GM18907 (cell line): Measurements from ENCODE around the gene KREMEN2.
"Not testable (repeated sequence)": the region's sequence is repeated elsewhere in the genome, so short reads cannot be mapped to it uniquely, and the experiment has no call there.

Source experiments
- ATAC-seq: cut with Tn5 transposase; IDR thresholded peaks from one replicate; pipeline ENCODE4 v1.9.1; 2021; ENCODE audit warnings: mild to moderate bottlenecking, moderate library complexity; ENCODE audit not compliant: unreplicated experiment

Gene KREMEN2

GRCh38 chr16:2938206-2938605, 25.9 kb upstream of the KREMEN2 start:
- no peak for ATAC-seq

- ATAC-seq = no peak
These were observed 24.1 kb upstream of the KREMEN2 start for GRCh38 chr16:2939968-2940367.

GRCh38 chr16:2942045-2942444, 22.0 kb upstream of the KREMEN2 start:
- no peak for ATAC-seq

GRCh38 chr16:2943716-2944115, 20.4 kb upstream of the KREMEN2 start:
- ATAC-seq = not testable (repeated sequence)

GRCh38 chr16:2946649-2947048, 17.4 kb upstream of the KREMEN2 start:
- no peak for ATAC-seq

- no peak for ATAC-seq
These were observed 15.0 kb upstream of the KREMEN2 start for GRCh38 chr16:2948807-2949704.

DNA sequence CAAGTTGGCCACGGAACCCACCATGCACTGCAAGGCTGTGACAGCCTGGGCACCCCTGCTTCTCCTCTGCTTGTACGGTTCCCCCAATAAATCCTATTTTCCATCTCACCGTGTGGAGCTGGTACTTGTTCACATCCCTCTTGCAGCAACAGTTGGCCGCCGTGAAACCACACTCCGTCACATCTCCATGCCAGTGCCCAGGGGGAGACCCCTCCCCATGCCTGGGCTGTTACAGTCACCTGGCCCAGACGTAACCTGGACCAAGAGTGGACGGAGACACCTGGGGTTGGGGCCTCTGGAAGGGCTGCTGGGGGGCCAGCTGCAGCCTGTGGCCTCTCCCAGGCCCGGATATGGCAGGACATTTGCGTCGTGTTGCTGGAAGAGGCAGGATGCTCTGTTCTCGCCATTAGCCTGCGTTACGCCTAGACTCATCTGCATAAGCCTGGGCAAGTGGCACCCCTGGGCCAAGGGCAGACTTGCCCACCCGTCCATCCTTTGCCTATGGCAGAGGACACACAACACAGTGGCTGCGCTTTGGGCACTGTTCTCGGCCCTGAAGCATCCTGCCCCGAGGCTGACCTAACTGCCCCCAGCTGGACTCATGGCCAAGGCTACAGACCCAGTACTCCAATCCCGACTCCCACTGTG, 14.2 kb upstream of the KREMEN2 start:
- no peak for ATAC-seq

GRCh38 chr16:2950353-2950724, 13.7 kb upstream of the KREMEN2 start:
- no peak for ATAC-seq

- ATAC-seq = no peak
These were observed 13.3 kb upstream of the KREMEN2 start for GRCh38 chr16:2950773-2951172.

DNA sequence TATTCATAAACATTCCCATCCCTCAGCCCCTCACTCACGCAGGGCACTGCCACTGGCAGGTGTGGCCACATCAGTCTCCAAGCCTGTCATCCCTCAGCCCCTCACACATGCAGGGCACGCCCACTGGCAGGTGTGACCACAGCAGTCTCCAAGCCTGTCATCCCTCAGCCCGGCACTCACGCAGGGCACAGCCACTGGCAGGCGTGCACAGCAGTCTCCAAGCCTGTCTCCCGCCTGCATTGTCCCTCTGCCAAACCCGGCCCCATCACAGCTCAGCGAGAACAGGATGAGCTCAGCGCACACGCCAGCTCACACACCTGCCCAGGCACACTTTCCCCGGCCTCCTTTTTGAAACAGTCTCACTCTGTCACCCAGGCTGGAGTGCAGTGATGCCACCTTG, 11.4 kb upstream of the KREMEN2 start:
- ATAC-seq = no peak

DNA sequence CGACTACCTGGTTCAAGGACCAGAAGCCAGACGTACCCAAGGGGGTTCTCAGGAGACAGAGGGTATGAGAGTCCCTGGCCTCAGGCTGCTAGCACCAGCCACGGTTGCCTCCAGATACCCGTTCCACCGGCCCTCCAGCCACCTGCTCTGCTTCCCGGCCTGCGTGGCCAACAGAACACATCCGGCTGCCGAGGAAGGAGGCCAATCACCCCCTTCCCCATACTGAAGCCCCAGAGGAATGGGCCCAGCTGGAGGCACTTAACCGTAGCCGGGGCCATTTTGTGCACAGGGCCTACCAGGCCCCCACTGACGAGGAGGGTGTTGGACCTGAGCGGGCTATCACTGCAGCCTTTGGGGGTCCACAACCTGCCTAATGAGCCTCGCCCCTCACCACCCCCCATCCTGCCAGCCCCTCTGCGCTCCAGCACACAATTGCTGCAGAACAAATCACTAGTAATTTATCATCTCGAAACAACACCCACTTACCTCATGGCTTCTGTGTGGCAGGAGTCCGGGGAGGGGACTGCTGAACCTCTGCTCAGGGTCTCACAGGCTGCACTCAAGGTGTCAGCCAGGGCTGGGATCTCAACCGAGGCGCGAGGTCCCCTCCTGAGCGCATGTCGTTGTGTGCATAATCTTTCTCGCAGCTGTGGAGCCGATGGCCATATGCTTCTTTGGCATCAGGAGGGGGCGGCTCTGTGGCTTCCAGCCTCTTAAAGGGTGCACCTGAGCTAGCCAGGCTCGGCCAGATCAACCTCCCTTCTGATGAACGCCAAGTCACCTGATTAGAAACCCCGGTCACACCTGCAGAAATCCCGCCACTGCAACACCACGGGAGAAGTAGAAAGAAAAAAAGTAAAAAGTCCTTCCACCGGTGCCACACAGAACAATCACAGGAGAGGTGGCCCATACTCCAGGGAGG, 10.1 kb upstream of the KREMEN2 start:
- ATAC-seq = no peak

- ATAC-seq = no peak
These were observed 9.3 kb upstream of the KREMEN2 start for GRCh38 chr16:2954656-2955381.

DNA sequence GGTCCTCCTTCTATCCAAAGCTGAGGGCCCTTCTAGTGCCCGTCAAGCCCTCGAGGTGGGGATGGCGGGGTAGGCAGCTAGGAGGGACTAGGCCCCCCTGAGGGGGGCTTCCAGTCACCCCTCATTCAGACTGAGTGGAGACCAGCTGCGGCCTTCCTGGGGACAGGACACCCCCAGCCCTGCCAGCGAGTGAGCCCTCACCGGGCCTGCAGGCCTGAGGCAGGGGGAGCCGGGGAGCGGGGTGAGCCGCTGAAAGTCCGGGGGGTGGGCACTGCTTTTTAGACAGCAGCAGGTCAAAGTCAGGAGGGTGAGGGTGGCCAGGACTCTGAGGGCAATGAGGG, 8.7 kb upstream of the KREMEN2 start:
- ATAC-seq = no peak

DNA sequence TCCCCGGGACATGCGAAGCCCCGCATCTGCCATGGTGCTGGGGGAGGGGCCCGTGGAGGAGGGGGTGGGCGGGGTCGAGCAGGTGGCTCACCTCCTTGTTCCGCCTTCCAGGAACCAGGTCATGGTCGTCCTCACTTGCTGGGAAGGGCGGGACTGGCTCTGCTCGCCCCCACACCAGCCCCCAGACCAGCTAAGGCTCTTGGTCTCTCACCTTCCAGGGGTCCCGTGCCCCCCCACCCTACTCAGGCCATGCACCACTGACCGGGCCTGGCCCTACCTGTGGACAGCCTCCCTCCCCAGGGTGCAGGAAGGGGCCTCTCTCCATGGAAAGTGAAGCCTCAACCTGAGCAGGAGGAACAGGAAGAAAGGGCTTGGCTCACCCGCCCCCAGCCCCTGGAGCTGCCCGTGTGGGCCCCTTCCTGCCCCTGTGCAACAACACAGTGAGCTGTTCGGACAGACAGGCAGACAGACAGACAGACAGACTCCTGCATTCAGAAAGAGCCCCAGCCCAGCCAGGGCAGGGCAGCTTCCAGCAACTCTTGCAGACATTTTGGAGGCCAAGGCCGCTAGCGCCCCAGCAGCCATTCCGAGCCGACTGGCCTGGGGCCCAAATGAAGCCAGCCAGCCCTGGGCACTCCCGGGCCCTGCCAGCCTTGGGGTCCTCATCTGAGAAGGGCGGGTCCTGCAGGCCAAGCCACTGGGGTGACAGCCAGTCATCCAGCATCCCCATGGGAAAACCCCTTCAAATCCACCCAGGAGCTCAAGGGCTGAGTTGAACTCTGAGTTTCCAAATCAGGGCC, 8.1 kb upstream of the KREMEN2 start:
- no peak for ATAC-seq

- no peak for ATAC-seq
These were observed 7.5 kb upstream of the KREMEN2 start for GRCh38 chr16:2956579-2956956.

DNA sequence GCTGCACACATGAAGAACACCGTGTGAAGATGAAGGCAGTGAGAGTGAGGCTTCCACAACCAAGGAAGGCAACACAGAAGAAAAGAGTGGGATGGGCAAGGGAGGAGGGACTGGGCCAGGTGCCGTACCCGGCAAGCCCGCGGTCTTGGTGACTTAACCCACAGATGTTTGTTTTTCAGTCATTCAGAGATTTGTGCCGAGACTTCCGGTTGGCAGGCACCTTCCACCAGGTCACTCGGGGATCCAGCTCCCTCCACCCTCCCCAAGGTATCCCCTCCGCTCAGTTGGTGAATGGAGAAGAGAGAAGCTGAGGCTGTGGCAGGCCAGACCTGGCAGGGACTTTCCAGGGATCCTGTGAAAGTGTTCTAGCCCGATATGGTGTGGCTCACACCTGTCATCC, 4.9 kb upstream of the KREMEN2 start:
- ATAC-seq = no peak

GRCh38 chr16:2960183-2961010, 3.7 kb upstream of the KREMEN2 start:
- ATAC-seq = no peak

DNA sequence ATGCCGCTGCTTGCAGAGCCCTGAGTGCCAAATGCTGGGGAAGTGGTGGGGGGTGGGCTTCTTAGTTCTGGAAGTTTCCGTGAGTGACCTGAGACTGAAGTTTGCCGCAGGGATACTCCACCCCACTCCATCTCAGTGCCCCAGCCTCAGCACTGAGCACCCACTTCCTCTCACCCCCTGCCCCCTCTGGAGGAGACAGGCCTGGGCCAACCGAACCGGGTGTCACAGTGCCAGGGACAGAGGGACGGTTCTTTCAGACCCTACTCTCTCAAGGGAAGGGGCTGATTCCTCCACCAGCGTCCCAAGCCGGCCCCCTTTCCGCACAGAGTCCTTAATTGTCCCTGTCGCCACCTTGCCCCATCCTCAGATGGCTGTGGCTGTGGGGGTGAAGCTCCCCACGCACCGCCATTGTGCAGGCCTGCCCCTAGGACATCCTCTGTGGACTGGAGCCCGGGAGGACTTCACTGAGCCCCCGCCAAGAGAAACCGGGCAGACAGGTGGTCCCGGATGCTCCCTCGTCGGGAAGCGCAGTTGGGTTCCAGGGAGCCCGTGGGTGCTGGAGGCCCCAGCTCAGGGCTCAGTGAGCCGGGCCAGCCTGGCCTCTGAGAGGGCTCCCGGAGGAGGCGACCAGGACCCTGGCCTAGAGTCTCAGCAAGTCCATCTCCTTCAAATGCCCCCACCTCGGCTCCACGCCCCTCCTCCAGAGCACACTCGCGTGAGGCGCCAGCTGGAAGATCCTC, 1.6 kb upstream of the KREMEN2 start:
- ATAC-seq = no peak
